ENCODE data around the gene GPR137. TPM values are rescaled to one million over a fixed set of nuclear protein-coding genes. Genes with fewer than 3 reads are reported as not detected.
A peak's percentile ranks its signal among the peaks of the same experiment; 100 is the strongest.

The GPR137 gene
- total and polyA plus RNA-seq, 9 of the 15 experiments (the other 6 are each of a cell fraction or from before 2014, with no cell fraction given): 0.32 to 26.7 (median 10.7) TPM

GRCh38 chr11:64331569-64332371, 46.1 kb downstream of the GPR137 start:
- ATAC-seq (peak; percentile 77), FAIRE-seq (peak; percentile 87), DNase-seq (ENCODE audit: extremely low read depth in 1 of 4, low spot score in 3 of 4) (peak; percentile 72 to 91 (median 74))
- no peaks in the 10 kb centered on the region; the same call in 1 of the 2 replicates for H3K9me3 ChIP-seq (replicated peaks; ENCODE audit: control insufficient read depth, insufficient read depth, low read depth, low read length)
- no peaks in the 10 kb centered on the region for H3K27me3 ChIP-seq (ENCODE audit: control insufficient read depth in 2 of 2, insufficient read depth in 2 of 2, low read length in 2 of 2)
- 26% methylated on average over 19 of the region's 20 CpGs for WGBS (ENCODE audit: insufficient coverage, low coverage, missing lambda C conversion rate)
- POLR2A ChIA-PET: interaction anchor here (0.6 to 1.8 kb wide), 13 partner anchors 9 to 334 kb away, joined by 3 to 15 read pairs (median 4); partner anchors contain the start of genes ESRRA, PRDX5 and TRMT112
- in situ Hi-C loops (cut with MboI) (no loop called here), intact Hi-C loops (cut with micrococcal nuclease) (loop anchor here (1.0 kb wide), 1 partner anchor 14 kb away; the partner anchor contains the start of gene TRMT112)
- peak overlapping the region; percentile 72 for H3K4me2 ChIP-seq (ENCODE audit: insufficient read depth, low read length)
- no TSS peak for BruUV-seq (replicated peaks)
- H3K9ac ChIP-seq (ENCODE audit: insufficient read depth in 1 of 2, low read depth in 2 of 2, low read length in 2 of 2): peak overlapping the region; percentile 67 to 89
- H4K20me1 ChIP-seq (replicated peaks; ENCODE audit: control insufficient read depth, insufficient read depth, low read length): no peaks in the 10 kb centered on the region
- CTCF ChIA-PET (ENCODE audit: low intra/inter-chr PET ratio): interaction anchor here (1.3 kb wide), 1 partner anchor 14 kb away, joined by 4 read pairs; the partner anchor contains the start of genes PRDX5 and TRMT112
- peaks cover 32 to 48% of the 10 kb centered on the region in 2 experiments for H3K4me1 ChIP-seq (replicated peaks in 1 of 2; ENCODE audit: control insufficient read depth in 2 of 2, insufficient read depth in 2 of 2, low read length in 2 of 2)
- no peaks in the 10 kb centered on the region for H3K79me2 ChIP-seq (ENCODE audit: control insufficient read depth, insufficient read depth, low read length)
- no peaks in the 10 kb centered on the region; the same call in 2 of the 3 replicates for H3K36me3 ChIP-seq (ENCODE audit: control insufficient read depth, insufficient read depth, low read length)
- H2AFZ ChIP-seq (ENCODE audit: low read depth, low read length): peak overlapping the region; percentile 100
- H3K9me1 ChIP-seq (ENCODE audit: control insufficient read depth, insufficient read depth, low read length): no peaks in the 10 kb centered on the region
- peak overlapping the region; percentile 79 for H3K27ac ChIP-seq (ENCODE audit: extremely low read depth, low read depth, low read length)
- H3K4me3 ChIP-seq: no peak overlapping the region
- TF ChIP-seq SAFB (IDR thresholded peaks at IDR 0.05; ENCODE audit: borderline replicate concordance, low read depth, low read length) (no peak), NONO (IDR thresholded peaks at IDR 0.05; ENCODE audit: low read depth in 2 of 2, low read length in 1 of 2) (0 out of 4 replicates have a peak, but pooled peaks of 1 of the 2 experiments have one; percentile 27), TBL1XR1 (IDR thresholded peaks at IDR 0.05; ENCODE audit: low read length in 2 of 2) (peak in 1 of 2 experiments; percentile 42; a peak in 1 of 4 replicates), U2AF1 (optimal IDR thresholded peaks at IDR 0.05; ENCODE audit: low read depth, low read length) (no peak), ZBTB1 (CRISPR knock-in tag; IDR thresholded peaks at IDR 0.05; ENCODE audit: borderline replicate concordance, low read depth) (no peak), HMBOX1 (IDR thresholded peaks at IDR 0.05) (no peak; the same call in 1 of the 2 replicates), TFAP4 (CRISPR knock-in tag; IDR thresholded peaks at IDR 0.05; ENCODE audit: borderline replicate concordance) (peak; percentile 77), BHLHE40 (IDR thresholded peaks at IDR 0.05; ENCODE audit: low read length) (peak; percentile 56; the same call in 1 of the 2 replicates), RBM34 (IDR thresholded peaks at IDR 0.05; ENCODE audit: borderline replicate concordance, insufficient read depth, low read length) (no peak), ZBTB43 (CRISPR knock-in tag; IDR thresholded peaks at IDR 0.05) (peak; percentile 53; the same call in 1 of the 2 replicates), ZHX1 (conservative IDR thresholded peaks at IDR 0.05; ENCODE audit: low read length) (no peak), CXXC5 (CRISPR knock-in tag; IDR thresholded peaks at IDR 0.05) (peak; percentile 56)
